Osteocyte (in vitro differentiated cells): ENCODE results near the gene CLPSL1. TPM values are rescaled to one million over a fixed set of nuclear protein-coding genes. Genes with fewer than 3 reads are reported as not detected.

Experiments used
- DNase-seq: peaks from one replicate; pipeline ENCODE4 v3.0.0; 2021; ENCODE audit warnings: mixed read lengths; ENCODE audit not compliant: unreplicated experiment; ENCODE audit errors: extremely low spot score
- H3K27ac Mint-ChIP-seq: one replicate; pipeline ENCODE4 v1.8.0; 2021; ENCODE audit warnings: mild to moderate bottlenecking, mixed read lengths; ENCODE audit not compliant: unreplicated experiment
- H3K27me3 Mint-ChIP-seq: one replicate; pipeline ENCODE4 v1.8.0; 2021; ENCODE audit warnings: mixed read lengths; ENCODE audit not compliant: unreplicated experiment
- H3K36me3 Mint-ChIP-seq: one replicate; pipeline ENCODE4 v1.8.0; 2021; ENCODE audit warnings: mixed read lengths; ENCODE audit not compliant: unreplicated experiment
- H3K4me1 Mint-ChIP-seq: one replicate; pipeline ENCODE4 v1.8.0; 2021; ENCODE audit warnings: mixed read lengths; ENCODE audit not compliant: unreplicated experiment
- H3K4me3 Mint-ChIP-seq: one replicate; pipeline ENCODE4 v1.8.0; 2021; ENCODE audit warnings: mild to moderate bottlenecking, moderate library complexity, mixed read lengths; ENCODE audit not compliant: unreplicated experiment
- H3K9me3 Mint-ChIP-seq: one replicate; pipeline ENCODE4 v1.8.0; 2021; ENCODE audit warnings: mixed read lengths; ENCODE audit not compliant: unreplicated experiment
- total RNA-seq: library from RNA; stranded (reverse); gene quantifications from 2 replicates; pipeline ENCODE4 v1.2.1, GENCODE V29; 2021
- TF ChIP-seq, protein P1 (sequence below): fragments of 200-600 bp; sonication (generic); IDR thresholded peaks from 2 replicates; pipeline ENCODE4 v1.5.0; 2021; ENCODE audit warnings: antibody characterized with exemption, mild to moderate bottlenecking, moderate library complexity

The CLPSL1 gene
- total RNA-seq, 1 donor from 2014 or later, result not detected

DNA sequence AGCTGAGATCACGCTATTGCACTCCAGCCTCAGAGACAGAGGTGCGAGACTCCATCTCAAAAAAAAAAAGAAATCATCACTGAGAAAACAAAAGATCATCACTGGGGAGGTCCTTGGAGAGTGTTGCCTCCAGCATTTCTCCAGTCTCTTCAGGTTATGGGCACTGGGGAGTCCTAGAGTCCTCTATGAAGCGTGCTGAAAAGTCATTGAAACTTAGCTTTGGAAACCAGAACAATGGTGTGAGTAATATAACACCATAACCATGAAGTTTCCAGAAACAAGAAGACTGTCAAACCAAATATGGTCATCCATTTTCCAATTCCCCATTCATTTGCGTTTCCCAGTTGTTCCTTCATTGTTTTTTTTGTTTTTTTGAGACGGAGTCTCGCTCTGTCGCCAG is 30.3 kb upstream of the CLPSL1 start:
- Mint-ChIP-seq H3K27ac (no peak overlapping the region), H3K9me3 (no peaks in the 10 kb centered on the region), H3K36me3 (no peaks in the 10 kb centered on the region), H3K4me3 (no peak overlapping the region), H3K27me3 (peaks cover 22% of the 10 kb centered on the region), H3K4me1 (no peaks in the 10 kb centered on the region)
- TF ChIP-seq, protein P1, sequence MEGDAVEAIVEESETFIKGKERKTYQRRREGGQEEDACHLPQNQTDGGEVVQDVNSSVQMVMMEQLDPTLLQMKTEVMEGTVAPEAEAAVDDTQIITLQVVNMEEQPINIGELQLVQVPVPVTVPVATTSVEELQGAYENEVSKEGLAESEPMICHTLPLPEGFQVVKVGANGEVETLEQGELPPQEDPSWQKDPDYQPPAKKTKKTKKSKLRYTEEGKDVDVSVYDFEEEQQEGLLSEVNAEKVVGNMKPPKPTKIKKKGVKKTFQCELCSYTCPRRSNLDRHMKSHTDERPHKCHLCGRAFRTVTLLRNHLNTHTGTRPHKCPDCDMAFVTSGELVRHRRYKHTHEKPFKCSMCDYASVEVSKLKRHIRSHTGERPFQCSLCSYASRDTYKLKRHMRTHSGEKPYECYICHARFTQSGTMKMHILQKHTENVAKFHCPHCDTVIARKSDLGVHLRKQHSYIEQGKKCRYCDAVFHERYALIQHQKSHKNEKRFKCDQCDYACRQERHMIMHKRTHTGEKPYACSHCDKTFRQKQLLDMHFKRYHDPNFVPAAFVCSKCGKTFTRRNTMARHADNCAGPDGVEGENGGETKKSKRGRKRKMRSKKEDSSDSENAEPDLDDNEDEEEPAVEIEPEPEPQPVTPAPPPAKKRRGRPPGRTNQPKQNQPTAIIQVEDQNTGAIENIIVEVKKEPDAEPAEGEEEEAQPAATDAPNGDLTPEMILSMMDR, result no peak
- no peak for DNase-seq

DNA sequence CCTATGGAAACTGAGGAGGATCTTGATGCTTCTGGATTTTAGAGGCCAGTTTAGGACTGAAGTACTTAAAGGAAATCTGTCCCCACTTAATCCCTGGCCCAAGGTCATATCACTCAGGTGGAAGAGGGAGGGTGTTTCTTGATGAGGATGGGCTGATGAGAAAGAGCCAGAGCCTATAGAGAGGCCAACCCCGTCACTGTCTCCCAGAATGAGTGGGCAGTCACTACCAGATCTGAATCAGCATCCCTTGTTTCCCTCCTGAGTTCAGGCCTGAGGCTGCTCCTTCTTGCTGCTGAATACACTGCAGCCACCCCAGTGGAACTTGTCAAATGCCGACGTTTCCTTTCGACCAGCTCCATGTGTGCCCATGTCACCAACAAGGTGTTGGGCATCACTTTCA is 29.2 kb upstream of the CLPSL1 start:
- DNase-seq, result no peak
- no peaks in the 10 kb centered on the region for H3K9me3 Mint-ChIP-seq
- TF ChIP-seq, protein P1, result no peak
- H3K27ac Mint-ChIP-seq, result no peak overlapping the region
- H3K36me3 Mint-ChIP-seq, result no peaks in the 10 kb centered on the region
- peaks cover 16% of the 10 kb centered on the region for H3K27me3 Mint-ChIP-seq
- no peaks in the 10 kb centered on the region for H3K4me1 Mint-ChIP-seq
- H3K4me3 Mint-ChIP-seq, result no peak overlapping the region

DNA sequence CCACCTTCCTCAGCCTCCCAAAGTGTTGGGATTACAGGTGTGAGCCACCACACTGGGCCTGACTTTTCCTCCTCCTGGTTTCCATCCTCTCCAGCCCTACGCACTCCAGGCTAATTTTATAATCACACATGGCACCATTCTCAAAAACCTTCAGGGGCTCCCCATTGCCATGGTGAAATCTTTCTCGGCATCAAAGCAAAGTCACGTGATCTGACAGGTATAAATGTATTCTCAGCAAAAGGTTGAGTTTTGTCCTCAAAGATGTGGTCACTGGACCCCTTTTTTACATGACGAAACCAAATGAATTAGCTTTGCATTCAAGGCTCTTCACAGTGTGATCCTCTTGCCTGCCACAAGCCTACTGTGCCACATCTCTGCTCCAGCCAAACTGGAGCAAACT is 28.5 kb upstream of the CLPSL1 start:
- H3K36me3 Mint-ChIP-seq, result no peaks in the 10 kb centered on the region
- peaks cover 16% of the 10 kb centered on the region for H3K27me3 Mint-ChIP-seq
- TF ChIP-seq, protein P1, result no peak
- no peak overlapping the region for H3K27ac Mint-ChIP-seq
- no peak for DNase-seq
- no peaks in the 10 kb centered on the region for H3K4me1 Mint-ChIP-seq
- no peak overlapping the region for H3K4me3 Mint-ChIP-seq
- H3K9me3 Mint-ChIP-seq, result no peaks in the 10 kb centered on the region

DNA sequence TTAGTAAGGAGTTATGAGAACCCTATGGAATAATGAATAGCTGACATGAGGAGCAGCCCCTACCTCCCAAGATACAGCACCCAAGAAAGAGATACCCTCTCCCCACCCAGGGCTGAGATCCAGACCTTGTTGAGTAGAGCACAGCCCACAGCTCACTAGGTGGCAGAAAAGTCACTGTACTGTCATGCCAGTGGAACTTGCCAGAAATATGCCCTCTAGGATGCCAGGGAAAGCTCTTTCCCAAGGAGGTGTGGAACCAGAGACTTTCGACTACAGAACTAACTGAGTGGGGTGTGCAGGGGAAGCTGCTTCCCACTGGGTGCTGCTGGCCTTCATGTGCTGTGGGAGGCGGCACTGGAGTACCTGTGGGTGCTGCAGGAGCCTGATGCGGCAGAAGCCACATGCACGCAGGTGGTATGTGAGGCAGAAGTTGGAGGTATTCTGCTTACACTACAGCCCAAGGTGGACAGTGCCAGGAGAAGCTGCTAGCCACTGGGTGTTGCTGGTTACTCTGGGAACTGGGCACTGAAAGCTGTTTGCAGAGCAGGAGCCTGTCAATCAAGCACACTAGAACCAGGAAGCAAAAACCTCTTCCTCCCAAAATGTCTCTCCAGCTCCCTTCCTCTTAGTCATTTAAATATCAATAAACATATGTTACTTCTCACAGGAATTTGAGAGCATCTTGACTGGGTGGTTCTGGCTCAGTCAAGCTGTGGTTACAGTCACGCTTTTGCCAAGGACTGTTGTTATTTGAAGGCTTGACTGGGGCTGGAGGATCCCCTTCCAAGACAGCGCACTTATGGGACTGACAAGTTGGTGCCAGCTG is 26.2 kb upstream of the CLPSL1 start:
- no peaks in the 10 kb centered on the region for H3K4me1 Mint-ChIP-seq
- H3K4me3 Mint-ChIP-seq, result no peak overlapping the region
- H3K27ac Mint-ChIP-seq, result no peak overlapping the region
- H3K9me3 Mint-ChIP-seq, result no peaks in the 10 kb centered on the region
- no peak for DNase-seq
- no peaks in the 10 kb centered on the region for H3K36me3 Mint-ChIP-seq
- peaks cover 21% of the 10 kb centered on the region for H3K27me3 Mint-ChIP-seq
- TF ChIP-seq, protein P1, result no peak

- H3K4me3 Mint-ChIP-seq, result no peak overlapping the region
- no peaks in the 10 kb centered on the region for H3K4me1 Mint-ChIP-seq
- no peak for DNase-seq
- no peaks in the 10 kb centered on the region for H3K36me3 Mint-ChIP-seq
- TF ChIP-seq, protein P1, result no peak
- H3K27me3 Mint-ChIP-seq, result peaks cover 26% of the 10 kb centered on the region
- H3K27ac Mint-ChIP-seq, result no peak overlapping the region
- H3K9me3 Mint-ChIP-seq, result no peaks in the 10 kb centered on the region
Observed at GRCh38 chr6:35755278-35755924, 25.4 kb upstream of the CLPSL1 start.
